ENCODE results near the gene TMEM165.

DNA sequence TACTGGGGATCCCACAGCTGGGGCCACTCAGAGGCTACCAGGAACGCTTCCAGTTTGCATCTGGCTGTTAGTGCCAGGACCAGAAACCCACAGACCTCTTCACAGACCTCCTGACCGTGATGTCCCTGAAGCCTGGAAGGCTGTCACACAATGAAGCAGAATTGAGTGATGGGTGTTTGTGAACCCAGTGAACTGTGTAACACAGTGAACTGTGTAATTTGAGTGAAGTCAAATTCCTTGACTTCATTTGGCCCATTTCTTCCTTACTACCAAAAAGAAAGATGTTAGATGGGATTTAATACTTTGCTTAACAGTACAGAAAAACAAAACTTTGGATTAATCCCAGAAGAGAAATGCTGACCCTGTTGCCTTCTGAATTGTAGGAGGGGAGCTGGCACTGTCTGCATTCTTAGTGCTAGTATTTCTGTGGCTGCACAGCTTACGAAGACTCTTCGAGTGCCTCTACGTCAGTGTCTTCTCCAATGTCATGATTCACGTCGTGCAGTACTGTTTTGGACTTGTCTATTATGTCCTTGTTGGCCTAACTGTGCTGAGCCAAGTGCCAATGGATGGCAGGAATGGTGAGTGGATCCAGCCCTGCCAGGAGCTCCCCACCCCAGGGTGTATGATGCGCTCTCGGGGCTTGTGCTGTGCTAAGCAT lies 31.9 kb upstream of the TMEM165 start:
- TF ChIP-seq POLR2AphosphoS5 (IDR thresholded peaks at IDR 0.05; ENCODE audit: low read depth, low read length) (no peak), POLR2A (IDR thresholded peaks at IDR 0.05; ENCODE audit: low read depth, low read length) (no peak), TAF1 (IDR thresholded peaks at IDR 0.05; ENCODE audit: low read depth, low read length) (no peak), SPI1 (IDR thresholded peaks at IDR 0.05; ENCODE audit: low read depth, low read length) (no peak), POU2F2 (IDR thresholded peaks at IDR 0.05; ENCODE audit: low read depth, low read length) (no peak)
